NCI-H345 treated with DMSO at 0.1 percent for 48 hours (cell line): ENCODE results near the gene EMX2.
"Not testable (repeated sequence)": the region's sequence is repeated elsewhere in the genome, so short reads cannot be mapped to it uniquely, and the experiment has no call there.

ENCODE experiments used
- DNase-seq: peaks from one replicate; lab custom pipeline; 2025; ENCODE audit not compliant: unreplicated experiment; lab: John Stamatoyannopoulos, UW

Gene EMX2

DNA sequence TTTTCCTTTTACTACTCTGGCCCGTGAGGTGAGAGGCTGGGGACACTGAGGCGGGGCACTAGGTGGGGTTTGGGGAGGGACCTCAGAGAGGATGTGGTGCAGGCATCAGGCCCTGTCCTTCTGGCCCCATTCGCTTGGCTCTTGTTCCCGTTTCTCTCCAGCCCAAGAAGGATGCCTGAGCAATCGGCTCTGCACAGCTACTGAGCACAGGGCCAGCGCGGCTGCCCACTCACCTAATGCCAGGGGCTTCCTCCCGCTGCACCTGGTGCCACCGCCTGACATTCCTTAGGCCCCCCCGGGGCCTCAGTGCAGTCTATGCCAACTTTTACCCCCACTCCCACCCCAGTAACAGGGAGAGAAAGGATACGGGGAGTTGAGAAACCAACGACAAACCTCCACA, 12.5 kb downstream of the EMX2 start:
- no peak for DNase-seq

DNA sequence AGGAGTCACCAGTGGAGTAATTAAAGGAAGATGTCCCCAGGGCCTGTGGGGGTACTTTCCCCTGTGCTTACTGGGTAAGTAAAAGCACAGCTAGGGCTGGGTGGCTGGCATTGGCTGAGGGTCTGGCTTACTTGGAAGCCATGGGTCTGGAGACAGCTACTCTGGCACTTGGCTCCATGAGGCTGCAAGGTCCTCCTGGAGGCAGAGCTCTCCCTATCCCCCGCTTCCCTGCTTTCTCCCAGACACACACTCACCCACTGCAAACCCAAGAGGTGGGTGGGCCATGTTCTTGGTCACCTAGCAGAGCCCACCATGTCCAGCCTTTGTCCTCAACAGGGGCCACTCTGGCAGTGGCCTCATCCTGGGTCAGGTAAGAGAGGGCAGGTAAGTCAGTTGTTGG, 13.3 kb downstream of the EMX2 start:
- DNase-seq = no peak

DNA sequence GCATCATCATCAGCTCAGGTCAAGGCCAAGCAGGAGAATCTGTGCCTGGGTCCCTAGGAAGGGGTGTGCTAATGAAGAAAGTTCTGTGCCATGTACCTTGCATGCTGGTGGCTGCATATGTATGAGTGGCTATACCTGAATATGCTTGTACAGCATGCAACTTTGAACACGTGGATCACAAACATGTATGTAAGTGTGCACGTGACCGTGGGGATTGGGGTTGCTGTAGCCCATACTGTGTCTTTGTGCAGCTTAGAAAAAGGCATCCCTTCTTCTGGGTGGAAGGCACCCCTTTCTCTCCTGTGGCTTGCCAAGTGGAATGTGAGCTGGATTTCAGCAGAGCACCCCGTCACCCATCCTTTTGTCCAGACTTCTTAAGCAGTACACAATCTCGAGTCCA, 13.8 kb downstream of the EMX2 start:
- DNase-seq = no peak

DNA sequence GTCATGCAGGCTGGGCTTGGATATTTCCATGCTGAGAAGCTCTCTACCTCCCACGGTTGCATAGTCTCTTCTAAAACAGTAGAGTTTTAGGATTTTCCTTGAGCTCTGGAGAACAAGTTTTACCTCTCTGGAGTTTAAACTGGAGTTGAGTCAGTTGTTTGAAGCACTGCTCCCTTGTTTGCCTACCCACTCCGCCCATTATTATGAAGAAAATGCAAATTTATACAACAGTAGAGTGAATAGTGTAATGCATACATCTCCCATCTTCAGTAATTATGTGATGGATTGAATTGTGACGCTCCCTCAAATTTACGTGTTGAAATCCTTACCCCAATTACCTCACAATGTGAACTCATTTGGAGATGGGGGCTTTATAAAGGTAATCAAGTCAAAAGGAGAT, 17.2 kb downstream of the EMX2 start:
- no peak for DNase-seq

DNA sequence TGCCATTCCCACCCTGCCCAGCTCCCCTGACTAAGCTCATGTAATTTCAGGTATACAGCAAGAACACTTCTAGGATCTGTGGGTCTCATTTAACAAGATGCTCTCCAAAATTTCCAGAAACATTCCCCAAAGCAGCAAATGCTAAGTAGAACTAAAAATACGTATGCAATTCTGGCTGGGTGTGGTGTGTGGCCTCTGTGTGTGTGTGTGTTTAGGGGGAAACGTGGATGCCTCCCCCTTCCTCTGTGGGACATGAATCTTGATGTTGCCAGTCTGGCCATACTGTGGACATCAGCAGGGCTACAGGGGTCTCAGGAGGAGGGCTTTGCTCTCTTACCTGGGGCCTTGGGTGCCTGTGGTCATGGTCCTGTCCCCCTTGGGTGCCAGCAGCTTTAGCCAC, 18.4 kb downstream of the EMX2 start:
- DNase-seq = no peak

DNA sequence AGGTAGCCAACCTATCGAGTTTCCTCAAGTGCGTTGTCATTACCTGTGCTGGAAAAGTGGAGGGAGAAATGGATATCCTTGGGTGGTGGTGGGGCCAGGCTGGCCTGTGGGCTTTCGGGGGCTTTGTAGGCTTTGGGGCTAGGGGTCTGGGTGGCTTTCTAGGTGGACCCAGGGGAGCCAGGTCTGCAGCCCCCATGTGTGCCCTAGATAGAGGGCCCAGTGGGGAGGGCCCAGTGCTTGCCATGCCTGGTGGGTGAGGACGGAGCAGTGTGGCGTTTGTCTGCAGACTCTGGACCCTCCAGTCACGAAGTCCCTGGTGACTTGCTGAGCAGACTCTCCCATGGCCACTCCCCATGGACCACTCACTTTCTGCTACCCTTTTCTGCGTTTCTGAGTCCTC, 19.7 kb downstream of the EMX2 start:
- DNase-seq = no peak

DNA sequence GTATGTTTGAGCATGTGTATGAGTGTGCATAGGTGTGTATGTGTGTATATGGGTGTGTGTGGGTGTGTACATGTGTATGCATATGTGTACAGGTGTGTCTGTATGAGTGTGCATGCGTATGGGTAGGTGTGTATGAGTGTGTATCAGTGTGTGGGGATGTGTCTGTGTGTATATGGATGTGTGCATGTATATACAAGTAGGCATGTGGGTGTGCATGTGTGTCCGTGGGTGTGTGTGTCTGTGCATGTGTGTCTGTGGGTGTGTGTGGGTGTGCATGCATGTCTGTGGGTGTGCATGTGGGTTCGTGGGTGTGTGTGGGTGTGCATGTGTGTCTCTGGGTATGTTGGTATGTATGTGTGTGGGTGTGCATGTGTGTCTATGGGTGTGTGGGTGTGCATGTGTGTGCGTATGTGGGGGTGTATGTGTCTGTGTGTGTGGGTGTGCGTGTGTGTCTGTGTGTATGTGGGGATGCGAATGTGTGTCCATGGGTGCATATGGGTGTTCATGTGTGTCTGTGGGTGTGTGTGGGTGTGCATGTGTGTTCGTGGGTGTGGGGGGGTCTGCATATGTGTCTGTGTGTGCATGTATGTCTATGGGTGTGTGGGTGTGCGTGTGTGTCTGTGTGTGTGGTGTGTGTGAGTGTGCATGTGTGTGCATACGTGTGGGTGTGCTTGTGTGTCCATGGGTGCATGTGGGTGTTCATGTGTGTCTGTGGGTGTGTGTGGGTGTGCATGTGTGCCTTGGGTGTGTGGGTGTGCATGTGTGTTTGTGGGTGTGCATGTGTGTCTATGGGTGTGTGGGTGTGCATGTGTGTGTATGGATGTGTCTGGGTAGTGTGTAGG, 20.6 kb downstream of the EMX2 start:
- no peak for DNase-seq

DNA sequence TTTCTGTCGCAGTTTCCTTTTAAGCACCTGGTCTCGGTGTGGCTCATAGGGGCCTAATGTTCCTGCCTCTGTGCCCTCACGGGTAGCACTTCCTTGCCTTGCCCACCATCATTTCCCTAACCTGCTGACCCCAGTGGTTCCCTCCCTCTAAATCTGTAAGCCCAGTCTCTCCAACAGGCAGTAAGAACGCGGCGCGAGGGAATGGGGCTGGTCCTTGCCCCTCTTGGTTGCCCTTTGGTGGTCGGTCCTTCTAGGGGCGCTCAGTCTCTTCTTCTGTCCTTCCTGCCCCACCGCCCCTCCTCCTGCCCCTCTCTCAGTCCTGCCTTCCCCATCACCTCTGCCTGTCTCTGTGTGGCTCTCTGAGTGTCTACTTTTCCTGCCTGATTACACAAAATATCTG, 21.2 kb downstream of the EMX2 start:
- DNase-seq = no peak

DNA sequence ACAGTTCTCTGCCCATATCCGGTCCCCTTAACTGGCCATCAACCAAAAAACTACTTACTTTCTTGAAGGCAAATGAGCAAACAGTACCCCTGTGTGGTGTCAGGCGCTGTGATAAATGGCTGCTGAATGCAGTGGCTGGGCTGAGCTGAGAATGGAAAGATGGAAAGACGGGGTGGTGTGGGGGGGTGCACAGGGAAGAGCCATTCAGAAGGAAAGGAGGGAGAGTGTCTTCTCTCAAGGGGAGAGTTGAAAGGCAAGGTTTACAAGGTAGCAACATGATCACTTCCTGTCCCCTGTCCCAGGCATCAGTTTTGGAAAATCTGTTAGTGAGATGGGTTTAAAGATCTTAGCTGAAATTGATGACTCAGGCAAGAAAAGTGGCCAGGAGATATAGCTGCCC, 22.5 kb downstream of the EMX2 start:
- no peak for DNase-seq

DNA sequence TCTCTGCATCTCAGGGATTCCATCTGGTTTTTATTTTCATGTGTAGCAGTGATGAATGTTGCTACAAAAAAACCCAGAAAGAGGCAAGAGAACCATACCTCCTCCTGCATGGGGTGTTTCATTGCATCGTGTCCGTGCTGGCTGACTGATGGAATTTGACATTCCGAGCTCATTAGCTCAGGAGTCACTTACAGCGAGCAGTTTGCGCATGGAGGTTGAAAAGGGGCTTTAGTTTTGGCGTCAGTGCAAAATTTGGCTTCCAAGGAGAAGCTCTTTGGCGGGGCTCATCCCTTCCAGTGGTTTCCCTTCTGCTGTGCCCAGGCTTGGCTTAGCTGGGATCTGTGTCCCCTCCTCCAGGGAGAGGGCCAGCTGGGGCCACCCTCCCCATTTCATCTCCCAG, 25.8 kb downstream of the EMX2 start:
- no peak for DNase-seq

DNA sequence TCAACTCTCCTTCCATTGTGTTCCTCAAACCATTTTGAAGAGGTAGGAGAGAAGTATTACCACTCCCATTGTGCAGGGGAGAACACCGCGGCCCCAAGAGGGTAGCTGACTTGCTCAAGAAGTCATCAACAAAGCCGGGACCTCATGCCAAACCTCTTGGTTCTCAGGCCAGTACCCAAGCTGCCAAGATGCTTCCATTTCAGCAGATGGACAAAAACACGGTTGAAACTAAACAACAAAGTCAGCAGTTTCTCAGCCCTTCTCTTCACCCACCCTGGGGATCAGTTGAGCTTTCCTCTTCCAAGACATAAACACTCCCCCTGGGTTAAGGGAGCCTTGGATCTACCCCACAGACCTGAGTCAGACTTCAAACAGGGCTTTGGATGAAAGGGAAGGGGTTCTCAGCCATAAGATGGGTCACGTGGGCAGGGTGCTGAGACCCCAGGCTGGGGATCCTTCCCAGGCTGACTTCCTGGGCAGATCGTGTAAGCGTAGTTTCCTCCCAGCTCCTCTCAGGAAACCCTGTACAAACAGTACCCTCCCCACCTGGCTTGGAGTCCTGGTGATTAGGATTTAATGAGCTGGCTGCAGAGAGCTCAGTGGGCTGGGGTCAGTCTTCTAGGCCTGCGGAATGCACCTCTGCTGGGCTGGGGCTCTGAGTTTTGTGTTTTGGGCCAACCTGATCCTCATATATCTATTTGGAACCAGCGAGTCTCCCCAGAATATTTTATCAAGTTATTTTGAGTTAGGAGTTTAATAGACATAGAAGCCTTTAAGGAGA, 27.3 kb downstream of the EMX2 start:
- DNase-seq = no peak

DNA sequence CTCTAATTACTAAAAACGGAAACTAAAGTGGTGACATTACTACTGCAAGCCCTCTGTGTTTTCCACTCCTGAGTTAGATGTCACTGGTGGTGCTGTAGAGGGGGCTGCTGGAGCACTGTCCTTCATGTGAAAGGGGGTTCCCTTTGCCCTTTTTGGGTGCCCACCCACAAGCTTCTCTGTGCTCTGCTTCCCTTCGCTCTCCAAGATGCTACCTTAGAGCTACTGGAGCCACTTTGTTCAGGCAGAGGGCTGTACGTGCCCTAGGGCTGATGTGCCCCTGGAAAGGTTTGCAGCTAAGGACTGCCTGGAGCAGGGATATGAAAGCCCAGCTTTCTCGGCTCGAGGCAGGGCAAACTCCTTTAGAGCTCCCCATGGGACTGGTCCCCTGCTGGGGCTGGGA, 28.3 kb downstream of the EMX2 start:
- no peak for DNase-seq

DNA sequence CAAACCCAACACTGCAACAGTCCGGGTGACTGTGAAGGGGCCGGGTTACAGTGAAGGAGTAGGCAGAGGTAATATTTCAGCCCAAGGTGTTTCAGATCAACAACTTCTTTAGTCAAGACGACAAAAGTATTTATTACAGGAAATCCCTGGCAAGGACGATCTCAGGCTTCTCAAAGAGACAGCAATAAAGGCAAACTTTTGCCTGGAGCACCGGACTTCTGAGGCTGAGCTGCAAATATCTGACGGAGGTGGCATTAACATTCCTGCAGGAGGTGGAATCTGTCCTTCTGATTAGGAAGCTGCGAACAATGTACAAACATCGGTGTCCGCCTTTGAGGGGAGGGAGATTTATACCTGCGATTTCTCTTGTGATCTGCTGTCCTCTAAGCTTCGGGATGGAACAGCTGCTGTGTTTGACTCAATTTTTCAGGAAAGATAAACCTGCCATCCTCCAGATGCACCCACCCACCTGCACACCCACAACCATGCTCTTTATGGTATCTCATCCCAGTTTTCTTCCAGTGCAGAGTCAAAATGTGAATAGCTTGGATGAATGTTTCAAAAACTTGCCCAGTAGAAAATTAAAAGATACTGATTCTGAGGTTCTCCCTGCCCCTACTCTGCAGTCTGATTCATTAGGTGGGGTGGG, 32.1 kb downstream of the EMX2 start:
- DNase-seq = no peak

DNA sequence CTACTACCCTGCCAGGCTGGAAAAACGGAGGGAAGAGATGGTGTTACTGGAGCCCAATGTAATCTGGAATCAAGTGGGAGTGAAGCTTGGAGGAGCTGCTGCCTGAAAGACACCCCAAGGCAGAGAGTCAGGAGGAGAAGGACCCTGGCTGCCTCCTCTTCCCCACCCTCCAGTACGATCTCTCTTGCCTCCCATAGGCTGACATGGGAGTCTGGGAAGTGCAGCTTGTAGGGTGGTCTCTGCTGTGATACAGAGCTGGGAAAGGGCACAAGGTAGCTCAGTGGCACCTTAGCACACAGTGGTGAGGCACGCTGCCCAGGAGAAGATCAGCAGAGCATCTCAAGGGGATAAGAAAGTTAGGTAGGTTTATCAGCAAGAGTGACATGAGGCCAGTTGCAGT, 35.9 kb downstream of the EMX2 start:
- no peak for DNase-seq

DNA sequence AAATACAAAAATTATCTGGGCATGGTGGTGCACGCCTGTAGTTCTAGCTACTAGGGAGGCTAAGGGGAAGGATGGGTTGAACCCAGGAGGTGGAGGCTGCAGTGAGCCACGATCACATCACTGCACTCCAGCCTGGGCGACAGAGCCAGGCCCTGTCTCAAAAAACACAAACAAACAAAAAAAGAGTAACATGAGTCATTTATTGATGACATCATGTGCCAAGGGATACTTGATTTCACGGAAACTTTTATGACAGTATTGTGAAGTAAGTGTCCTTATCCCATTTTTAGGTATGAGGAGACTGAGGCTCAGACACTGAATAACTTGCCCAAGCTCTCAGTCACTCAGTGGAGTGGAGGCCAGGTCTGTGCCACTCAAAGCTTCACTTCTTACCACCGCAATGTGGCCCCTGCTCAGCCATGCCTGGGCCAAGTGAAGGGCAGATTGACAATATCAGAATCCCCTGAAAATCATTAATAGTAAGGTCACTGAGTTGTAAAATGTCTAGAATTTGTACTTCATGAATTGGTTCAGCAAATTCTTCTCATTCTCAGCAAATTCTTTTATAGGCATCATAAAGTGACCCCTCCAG, 36.5 kb downstream of the EMX2 start:
- DNase-seq = no peak

DNA sequence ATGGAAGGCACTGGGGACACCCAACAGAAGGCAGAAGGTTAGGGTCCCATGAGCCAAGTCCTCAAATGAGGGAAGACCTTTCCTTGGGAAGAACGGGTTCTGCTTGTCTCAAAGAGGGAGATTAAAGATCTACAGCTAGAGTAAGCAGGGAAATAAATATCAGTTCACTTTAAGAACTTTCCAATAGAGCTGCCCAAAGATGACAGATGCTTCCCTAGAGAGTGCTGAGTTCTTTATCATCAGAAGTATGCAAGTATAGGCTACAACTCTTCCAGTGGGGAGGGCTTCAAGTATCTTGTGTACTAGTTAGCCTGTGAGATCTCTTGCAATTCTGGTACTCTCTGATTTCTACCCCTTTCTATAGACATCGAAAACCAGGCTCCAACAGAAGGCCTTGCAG, 39.4 kb downstream of the EMX2 start:
- DNase-seq = no peak

DNA sequence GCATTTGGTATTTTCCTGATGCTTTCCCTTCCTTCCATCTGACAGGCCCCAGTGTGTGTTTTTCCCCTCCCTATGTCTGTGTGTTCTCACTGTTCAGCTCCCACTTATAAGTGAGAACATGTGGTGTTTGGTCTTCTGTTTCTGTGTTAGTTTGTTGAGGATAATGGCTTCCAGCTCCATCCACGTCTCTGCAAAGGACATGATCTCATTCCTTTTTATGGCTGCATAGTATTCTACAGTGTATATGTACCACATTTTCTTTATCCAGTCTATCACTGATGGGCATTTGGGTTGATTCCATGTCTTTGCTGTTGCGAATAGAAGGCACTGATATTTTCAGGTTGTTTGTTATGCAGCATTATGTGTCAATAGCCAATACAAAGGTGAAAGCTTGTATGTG, 42.3 kb downstream of the EMX2 start:
- DNase-seq = not testable (repeated sequence)

DNA sequence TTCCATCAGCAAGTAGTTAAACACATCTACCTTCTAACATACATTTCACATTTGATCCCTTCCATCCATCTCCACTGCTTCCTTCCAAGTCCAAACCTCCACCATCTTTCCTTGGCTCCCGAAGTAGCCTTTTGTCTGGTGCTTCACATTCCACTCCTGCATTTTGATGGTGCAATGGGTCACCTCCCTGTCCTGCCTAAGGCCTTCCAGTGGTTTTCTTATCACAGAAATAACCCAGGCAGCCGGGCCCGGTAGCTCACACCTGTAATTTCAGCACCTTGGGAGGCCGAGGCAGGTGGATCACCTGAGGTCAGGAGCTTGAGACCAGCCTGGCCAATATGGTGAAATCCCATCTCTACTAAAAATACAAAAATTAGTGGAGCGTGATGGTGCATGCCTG, 44.5 kb downstream of the EMX2 start:
- DNase-seq = no peak

DNA sequence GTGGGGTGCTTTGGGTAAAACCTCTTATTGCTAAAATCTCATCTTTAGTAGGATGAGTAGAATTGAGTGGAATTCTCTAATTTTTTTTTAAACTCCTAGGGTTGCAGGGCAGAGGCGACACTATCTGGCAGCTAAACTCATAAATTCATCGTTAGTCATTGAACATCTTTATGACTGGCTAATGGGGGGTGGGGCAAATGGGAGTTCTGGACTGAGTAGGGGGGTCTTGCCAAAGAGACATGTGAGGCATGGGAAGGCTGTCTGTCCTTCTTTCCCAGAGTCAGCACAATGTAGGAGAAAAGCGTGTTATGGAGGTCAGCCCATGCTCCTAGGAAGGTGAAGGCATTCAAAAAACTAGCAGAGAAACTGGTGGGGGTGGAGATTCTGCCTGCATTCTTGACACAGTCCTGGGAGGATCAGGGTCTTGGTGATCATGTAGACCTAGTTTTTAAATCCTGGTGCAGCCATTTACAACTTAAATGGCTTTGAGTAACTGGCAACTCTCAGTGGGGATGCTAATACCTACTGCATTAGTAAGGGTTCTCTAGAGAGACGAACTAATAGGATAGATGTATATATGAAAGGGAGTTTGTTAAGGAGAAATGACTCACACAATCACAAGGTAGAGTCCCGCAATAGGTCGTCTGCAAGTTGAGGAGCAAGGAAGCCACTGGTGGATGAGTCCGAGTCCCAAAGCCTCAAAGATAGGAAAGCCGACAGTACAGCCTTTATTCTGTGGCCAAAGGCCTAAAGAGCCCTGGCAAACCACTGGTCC, 47.7 kb downstream of the EMX2 start:
- no peak for DNase-seq

DNA sequence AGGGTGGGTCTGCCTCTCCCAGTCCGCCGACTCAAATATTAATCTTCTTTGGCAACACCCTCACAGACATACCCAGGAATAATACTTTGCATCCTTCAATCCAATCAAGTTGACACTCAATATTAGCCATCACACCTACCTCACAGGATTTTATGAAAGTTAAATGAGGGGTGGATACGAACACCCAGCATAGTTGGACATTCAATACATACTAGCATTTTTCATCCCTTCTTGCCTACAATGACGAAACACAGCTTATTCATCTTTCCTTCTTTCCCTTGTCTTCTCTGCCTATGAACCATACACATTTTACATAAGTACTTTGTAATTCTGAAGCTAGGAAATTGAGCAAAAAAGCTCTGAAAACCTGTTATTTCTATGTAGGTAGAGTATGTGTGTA, 48.5 kb downstream of the EMX2 start:
- no peak for DNase-seq

DNA sequence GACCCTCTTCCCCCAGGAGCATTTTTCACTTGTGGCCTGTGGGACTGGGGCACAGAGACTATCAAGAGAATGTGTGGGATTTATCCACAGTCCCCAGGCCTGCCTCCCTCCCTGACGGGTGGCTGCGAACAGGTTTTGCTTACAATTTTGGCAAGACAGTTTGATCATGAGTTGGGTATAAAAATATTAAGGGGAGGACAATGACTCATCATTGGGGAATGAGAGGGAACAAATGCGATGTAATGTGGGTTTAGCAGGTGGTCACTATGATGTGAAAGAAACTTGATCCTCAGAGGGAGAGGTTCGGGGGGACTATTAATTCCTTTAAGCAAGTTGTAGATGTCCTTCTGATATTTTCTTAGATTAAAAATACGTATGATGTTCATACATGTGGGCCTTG, 52.2 kb downstream of the EMX2 start:
- DNase-seq = no peak
